ENCODE results near the gene HMGB4. TPM values are rescaled to one million over a fixed set of nuclear protein-coding genes. Genes with fewer than 3 reads are reported as not detected.

The HMGB4 gene
- total RNA-seq, 1 donor from 2014 or later, result not detected

- no peak for DNase-seq (ENCODE audit: low spot score)
- intact Hi-C loops (cut with DNase I), result no loop called here
Measured at GRCh38 chr1:33844166-33844565, 19.7 kb upstream of the HMGB4 start.

- no peak for DNase-seq (ENCODE audit: low spot score)
- intact Hi-C loops (cut with DNase I), result loop anchor here (5.0 kb wide), 1 partner anchor 65 kb away; no protein-coding TSS in a partner anchor
Measured at GRCh38 chr1:33846861-33847260, 17.0 kb upstream of the HMGB4 start.

GRCh38 chr1:33848205-33848937 is 15.5 kb upstream of the HMGB4 start:
- intact Hi-C loops (cut with DNase I), result loop anchor here (5.0 kb wide), 1 partner anchor 66 kb away; no protein-coding TSS in a partner anchor

GRCh38 chr1:33849211-33849610 is 14.7 kb upstream of the HMGB4 start:
- intact Hi-C loops (cut with DNase I), result loop anchor here (5.0 kb wide), 1 partner anchor 67 kb away; no protein-coding TSS in a partner anchor

More at GRCh38 chr1:33848205-33848937, 15.5 kb upstream of the HMGB4 start:
- no peak for DNase-seq (ENCODE audit: low spot score)

GRCh38 chr1:33850481-33850880 is 13.4 kb upstream of the HMGB4 start:
- DNase-seq (ENCODE audit: low spot score), result no peak
- intact Hi-C loops (cut with DNase I), result no loop called here

More at GRCh38 chr1:33849211-33849610, 14.7 kb upstream of the HMGB4 start:
- no peak for DNase-seq (ENCODE audit: low spot score)

- intact Hi-C loops (cut with DNase I), result no loop called here
- no peak for DNase-seq (ENCODE audit: low spot score)
Measured at GRCh38 chr1:33852711-33853110, 11.2 kb upstream of the HMGB4 start.

GRCh38 chr1:33853431-33853830 is 10.4 kb upstream of the HMGB4 start:
- no peak for DNase-seq (ENCODE audit: low spot score)
- intact Hi-C loops (cut with DNase I), result no loop called here

GRCh38 chr1:33854091-33854490 is 9.8 kb upstream of the HMGB4 start:
- DNase-seq (ENCODE audit: low spot score), result no peak
- intact Hi-C loops (cut with DNase I), result no loop called here

GRCh38 chr1:33860671-33861070 is 3.2 kb upstream of the HMGB4 start:
- intact Hi-C loops (cut with DNase I), result no loop called here
- DNase-seq (ENCODE audit: low spot score), result no peak

GRCh38 chr1:33864460-33865389 is 846 bp downstream of the HMGB4 start:
- intact Hi-C loops (cut with DNase I), result no loop called here
- no peak for DNase-seq (ENCODE audit: low spot score)

- DNase-seq (ENCODE audit: low spot score), result no peak
- intact Hi-C loops (cut with DNase I), result no loop called here
Measured at GRCh38 chr1:33866281-33866680, 2.4 kb downstream of the HMGB4 start.

- DNase-seq (ENCODE audit: low spot score), result no peak
Measured at GRCh38 chr1:33867684-33868083, 3.8 kb downstream of the HMGB4 start.

GRCh38 chr1:33872275-33872674 is 8.4 kb downstream of the HMGB4 start:
- intact Hi-C loops (cut with DNase I), result loop anchor here (5.0 kb wide), 1 partner anchor 240 kb away; no protein-coding TSS in a partner anchor
- no peak for DNase-seq (ENCODE audit: low spot score)

More at GRCh38 chr1:33867684-33868083, 3.8 kb downstream of the HMGB4 start:
- intact Hi-C loops (cut with DNase I), result no loop called here

- intact Hi-C loops (cut with DNase I), result loop anchor here (5.0 kb wide), 1 partner anchor 240 kb away; no protein-coding TSS in a partner anchor
- no peak for DNase-seq (ENCODE audit: low spot score)
Measured at GRCh38 chr1:33872683-33873082, 8.8 kb downstream of the HMGB4 start.

- intact Hi-C loops (cut with DNase I), result loop anchor here (5.0 kb wide), 2 partner anchors 238 to 288 kb away; no protein-coding TSS in a partner anchor
- DNase-seq (ENCODE audit: low spot score), result no peak
Measured at GRCh38 chr1:33874636-33875035, 10.8 kb downstream of the HMGB4 start.

- DNase-seq (ENCODE audit: low spot score), result no peak
- intact Hi-C loops (cut with DNase I), result loop anchor here (5.0 kb wide), 1 partner anchor 286 kb away; no protein-coding TSS in a partner anchor
Measured at GRCh38 chr1:33875862-33876261, 12.0 kb downstream of the HMGB4 start.

- intact Hi-C loops (cut with DNase I), result loop anchor here (5.0 kb wide), 1 partner anchor 285 kb away; no protein-coding TSS in a partner anchor
- DNase-seq (ENCODE audit: low spot score), result peak; percentile 78
Measured at GRCh38 chr1:33876970-33877650, 13.2 kb downstream of the HMGB4 start.

GRCh38 chr1:33878392-33878791 is 14.5 kb downstream of the HMGB4 start:
- DNase-seq (ENCODE audit: low spot score), result no peak
- intact Hi-C loops (cut with DNase I), result loop anchor here (5.0 kb wide), 1 partner anchor 284 kb away; no protein-coding TSS in a partner anchor

GRCh38 chr1:33880305-33880704 is 16.4 kb downstream of the HMGB4 start:
- intact Hi-C loops (cut with DNase I), result no loop called here

More at GRCh38 chr1:33880305-33880704, 16.4 kb downstream of the HMGB4 start:
- DNase-seq (ENCODE audit: low spot score), result no peak
